Astrocyte of the cerebellum (primary cell): ENCODE results near the gene COL23A1.

Experiments
- DNase-seq: peaks from one replicate; pipeline ENCODE4 v3.0.0-alpha.2; 2011; ENCODE audit warnings: low read depth
- H3K4me3 ChIP-seq: 2 replicates; pipeline ENCODE4 v1.5.1; 2011; ENCODE audit warnings: mild to moderate bottlenecking, low read depth, low read length, moderate library complexity
- in situ Hi-C: cut with HindIII; loops from 2 replicates; pipeline ENCODE4 v1.10.0; 2017; ENCODE audit warnings: low sequenced_read_pairs
- TF ChIP-seq, protein P1 (sequence below): IDR thresholded peaks from 2 replicates; pipeline ENCODE4 v1.5.1; 2012; ENCODE audit warnings: low read length, low read depth, moderate library complexity, mild to moderate bottlenecking; ENCODE audit errors: missing control alignments

The COL23A1 gene

GRCh38 chr5:178458140-178458539, 132.1 kb downstream of the COL23A1 start:
- H3K4me3 ChIP-seq: no peak overlapping the region
- TF ChIP-seq, protein P1, sequence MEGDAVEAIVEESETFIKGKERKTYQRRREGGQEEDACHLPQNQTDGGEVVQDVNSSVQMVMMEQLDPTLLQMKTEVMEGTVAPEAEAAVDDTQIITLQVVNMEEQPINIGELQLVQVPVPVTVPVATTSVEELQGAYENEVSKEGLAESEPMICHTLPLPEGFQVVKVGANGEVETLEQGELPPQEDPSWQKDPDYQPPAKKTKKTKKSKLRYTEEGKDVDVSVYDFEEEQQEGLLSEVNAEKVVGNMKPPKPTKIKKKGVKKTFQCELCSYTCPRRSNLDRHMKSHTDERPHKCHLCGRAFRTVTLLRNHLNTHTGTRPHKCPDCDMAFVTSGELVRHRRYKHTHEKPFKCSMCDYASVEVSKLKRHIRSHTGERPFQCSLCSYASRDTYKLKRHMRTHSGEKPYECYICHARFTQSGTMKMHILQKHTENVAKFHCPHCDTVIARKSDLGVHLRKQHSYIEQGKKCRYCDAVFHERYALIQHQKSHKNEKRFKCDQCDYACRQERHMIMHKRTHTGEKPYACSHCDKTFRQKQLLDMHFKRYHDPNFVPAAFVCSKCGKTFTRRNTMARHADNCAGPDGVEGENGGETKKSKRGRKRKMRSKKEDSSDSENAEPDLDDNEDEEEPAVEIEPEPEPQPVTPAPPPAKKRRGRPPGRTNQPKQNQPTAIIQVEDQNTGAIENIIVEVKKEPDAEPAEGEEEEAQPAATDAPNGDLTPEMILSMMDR: no peak
- DNase-seq: no peak
- in situ Hi-C loops: no loop called here

GRCh38 chr5:178457471-178457870, 132.7 kb downstream of the COL23A1 start:
- DNase-seq: no peak
- in situ Hi-C loops: no loop called here
- no peak overlapping the region for H3K4me3 ChIP-seq
- TF ChIP-seq, protein P1: no peak

DNA sequence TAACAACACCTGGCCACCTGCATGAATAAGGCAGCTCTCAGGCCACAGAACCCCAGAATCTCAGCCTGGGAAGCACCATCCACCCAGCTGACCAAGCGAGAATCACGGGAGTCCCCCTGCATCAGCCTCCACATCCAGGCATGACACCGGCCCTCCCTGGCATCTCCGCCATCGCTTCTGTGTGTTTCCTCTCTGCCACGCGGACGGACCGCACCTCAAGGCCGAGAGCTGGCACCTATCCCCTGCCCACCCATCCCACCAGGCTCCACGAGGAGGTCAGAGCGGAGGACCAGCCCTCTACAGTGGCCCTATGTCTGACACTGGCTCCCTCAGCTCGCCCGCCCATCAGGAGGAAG, 134.7 kb downstream of the COL23A1 start:
- in situ Hi-C loops: no loop called here
- DNase-seq: no peak
- H3K4me3 ChIP-seq: no peak overlapping the region
- TF ChIP-seq, protein P1: no peak

- DNase-seq: no peak
- TF ChIP-seq, protein P1: no peak
- H3K4me3 ChIP-seq: no peak overlapping the region
- in situ Hi-C loops: no loop called here
These were observed 135.2 kb downstream of the COL23A1 start for GRCh38 chr5:178454821-178455479.

DNA sequence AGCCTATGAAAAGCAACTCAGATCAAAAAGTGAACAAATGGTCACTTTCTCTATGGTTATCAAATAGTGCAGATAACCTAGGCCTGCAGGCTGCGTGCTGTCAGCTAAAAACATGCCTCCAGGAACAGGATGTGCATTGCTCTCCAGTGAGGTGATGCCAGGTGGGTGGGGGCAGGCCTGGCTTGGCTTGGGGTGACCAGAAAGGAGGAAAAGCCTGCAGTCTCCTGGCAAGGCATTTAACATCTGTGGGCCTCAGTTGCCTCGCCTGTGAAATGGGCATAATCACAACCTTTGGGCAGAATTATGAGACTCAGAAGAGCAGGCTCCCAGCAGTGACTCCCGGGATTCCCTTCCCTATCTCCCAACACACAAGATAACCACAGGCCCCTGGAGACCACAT, 135.9 kb downstream of the COL23A1 start:
- in situ Hi-C loops: no loop called here
- DNase-seq: no peak
- H3K4me3 ChIP-seq: no peak overlapping the region
- TF ChIP-seq, protein P1: no peak

DNA sequence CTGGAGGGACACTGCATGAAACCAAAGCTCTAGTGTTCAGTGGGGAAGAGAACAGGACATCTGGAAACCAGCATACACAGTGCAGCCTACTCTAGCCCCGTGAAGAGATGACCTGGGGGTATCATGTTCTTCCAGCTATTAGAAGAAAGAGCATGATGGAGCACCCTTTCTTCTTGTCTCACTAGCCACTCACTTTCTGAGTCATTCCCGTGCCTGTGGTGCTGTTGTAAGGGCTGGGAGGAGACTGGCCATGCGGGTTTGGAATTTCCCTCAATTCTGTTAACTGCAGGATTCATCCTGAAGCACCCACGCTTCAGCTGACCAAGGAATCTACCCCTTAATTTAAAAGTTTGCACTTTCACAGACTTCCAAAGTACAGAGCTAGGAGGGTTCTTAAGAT, 137.0 kb downstream of the COL23A1 start:
- no peak for DNase-seq
- TF ChIP-seq, protein P1: no peak
- in situ Hi-C loops: no loop called here
- no peak overlapping the region for H3K4me3 ChIP-seq
